NB4 (cell line): ENCODE measurements around the gene RRM2.

Source experiments
- CTCF ChIP-seq: IDR thresholded peaks from one replicate; pipeline ENCODE4 v1.5.1; 2012; ENCODE audit warnings: low read depth, low read length
- MYC ChIP-seq: IDR thresholded peaks from 2 replicates; pipeline ENCODE4 v1.6.1; 2011; ENCODE audit warnings: low read depth, low read length
- POLR2A ChIP-seq: IDR thresholded peaks from 2 replicates; pipeline ENCODE4 v1.6.1; 2011; ENCODE audit warnings: mild to moderate bottlenecking; ENCODE audit not compliant: insufficient read length; ENCODE audit errors: extremely low read depth

- TF ChIP-seq POLR2A, result no peak
- TF ChIP-seq CTCF, result no peak
- no peak for TF ChIP-seq MYC
Measured at GRCh38 chr2:10170256-10170655, 47.7 kb downstream of the RRM2 start.
